ENCODE measurements around the gene LMAN2.

- TF ChIP-seq POLR2A (IDR thresholded peaks at IDR 0.05; ENCODE audit: low read depth, low read length) (no peak), POLR2AphosphoS5 (IDR thresholded peaks at IDR 0.05; ENCODE audit: low read depth, low read length) (no peak), PAX5 (IDR thresholded peaks at IDR 0.05; ENCODE audit: insufficient read depth, low read length, severe bottlenecking) (no peak), POU2F2 (IDR thresholded peaks at IDR 0.05; ENCODE audit: low read depth, low read length) (no peak)
Observed at GRCh38 chr5:177349762-177350161, 1.7 kb downstream of the LMAN2 start.
